ENCODE data around the gene BPIFB4.

GRCh38 chr20:33082546-33082945 is 3.1 kb downstream of the BPIFB4 start:
- TF ChIP-seq, protein P1, sequence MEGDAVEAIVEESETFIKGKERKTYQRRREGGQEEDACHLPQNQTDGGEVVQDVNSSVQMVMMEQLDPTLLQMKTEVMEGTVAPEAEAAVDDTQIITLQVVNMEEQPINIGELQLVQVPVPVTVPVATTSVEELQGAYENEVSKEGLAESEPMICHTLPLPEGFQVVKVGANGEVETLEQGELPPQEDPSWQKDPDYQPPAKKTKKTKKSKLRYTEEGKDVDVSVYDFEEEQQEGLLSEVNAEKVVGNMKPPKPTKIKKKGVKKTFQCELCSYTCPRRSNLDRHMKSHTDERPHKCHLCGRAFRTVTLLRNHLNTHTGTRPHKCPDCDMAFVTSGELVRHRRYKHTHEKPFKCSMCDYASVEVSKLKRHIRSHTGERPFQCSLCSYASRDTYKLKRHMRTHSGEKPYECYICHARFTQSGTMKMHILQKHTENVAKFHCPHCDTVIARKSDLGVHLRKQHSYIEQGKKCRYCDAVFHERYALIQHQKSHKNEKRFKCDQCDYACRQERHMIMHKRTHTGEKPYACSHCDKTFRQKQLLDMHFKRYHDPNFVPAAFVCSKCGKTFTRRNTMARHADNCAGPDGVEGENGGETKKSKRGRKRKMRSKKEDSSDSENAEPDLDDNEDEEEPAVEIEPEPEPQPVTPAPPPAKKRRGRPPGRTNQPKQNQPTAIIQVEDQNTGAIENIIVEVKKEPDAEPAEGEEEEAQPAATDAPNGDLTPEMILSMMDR (conservative IDR thresholded peaks at IDR 0.05), result no peak
- no peak for TF ChIP-seq ZFX (IDR thresholded peaks at IDR 0.05)
